SW 1271 (cell line): ENCODE data around the gene SLC5A1.
A peak's percentile ranks its signal among the peaks of the same experiment; 100 is the strongest.

ENCODE experiments used
- DNase-seq, 2 experiments: peaks; one replicate each; lab custom pipeline; 2025; lab: John Stamatoyannopoulos, UW

SLC5A1 gene

DNA sequence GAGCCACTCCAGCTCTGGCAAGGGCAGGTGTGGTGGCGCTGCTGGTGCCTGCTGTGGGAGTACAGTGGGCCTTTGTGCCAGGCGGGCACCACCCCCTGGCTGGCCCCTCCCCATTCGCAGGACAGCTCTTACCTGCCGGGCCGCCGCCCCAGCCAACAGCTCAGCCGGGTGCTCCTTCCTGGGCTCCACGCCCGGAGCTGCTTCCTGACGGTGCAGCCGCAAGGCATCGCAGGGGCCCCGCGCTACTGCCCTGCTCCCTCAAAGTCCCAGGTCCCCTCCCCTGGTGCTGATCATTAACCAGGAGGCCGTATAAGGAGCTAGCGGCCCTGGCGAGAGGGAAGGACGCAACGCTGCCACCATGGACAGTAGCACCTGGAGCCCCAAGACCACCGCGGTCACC is at the start of gene SLC5A1:
Gene SLC5A1, plus strand, starts transcription at position 338 of the 400 bp plus-strand sequence. Its CDS starts 21 bp downstream, at position 359.
- no peak for DNase-seq

DNA sequence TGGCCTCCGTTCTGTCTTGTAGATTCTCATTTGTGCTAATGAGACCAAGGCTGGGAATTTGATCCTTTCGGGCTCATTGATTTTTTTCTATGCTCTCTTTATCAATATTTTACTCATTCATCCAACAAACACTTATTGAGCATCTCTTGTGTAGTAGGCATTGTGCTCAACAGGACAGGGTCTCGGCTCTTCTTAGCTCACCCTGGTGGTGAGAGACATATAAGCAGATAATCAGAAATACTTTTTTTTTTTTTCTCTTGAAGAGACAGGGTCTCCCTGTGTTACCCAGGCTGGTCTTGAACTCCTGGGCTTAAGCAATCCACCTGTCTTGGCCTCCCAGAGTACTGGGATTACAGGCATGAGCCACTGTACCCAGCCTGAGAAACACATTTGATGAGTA is 48.0 kb upstream of the SLC5A1 start:
- DNase-seq = no peak

DNA sequence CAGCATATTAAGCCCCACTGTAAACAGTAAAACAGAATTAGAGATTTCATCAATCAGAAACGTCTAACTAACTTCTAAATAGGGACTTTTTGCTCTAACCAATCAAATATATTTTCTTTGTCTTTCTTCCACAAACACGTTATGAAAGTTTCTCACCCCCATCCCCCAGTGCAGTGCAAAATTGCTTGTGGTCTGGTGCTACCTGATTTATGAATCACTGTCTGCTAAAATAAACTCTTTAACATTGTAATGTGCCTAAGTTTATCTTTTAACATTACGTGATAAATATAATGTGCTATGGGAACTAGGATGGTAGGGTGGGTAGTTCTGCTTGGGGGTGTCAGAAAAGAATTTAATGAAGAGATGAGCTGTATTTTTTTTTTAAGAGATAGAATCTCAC is 47.3 kb upstream of the SLC5A1 start:
- no peak for DNase-seq

DNA sequence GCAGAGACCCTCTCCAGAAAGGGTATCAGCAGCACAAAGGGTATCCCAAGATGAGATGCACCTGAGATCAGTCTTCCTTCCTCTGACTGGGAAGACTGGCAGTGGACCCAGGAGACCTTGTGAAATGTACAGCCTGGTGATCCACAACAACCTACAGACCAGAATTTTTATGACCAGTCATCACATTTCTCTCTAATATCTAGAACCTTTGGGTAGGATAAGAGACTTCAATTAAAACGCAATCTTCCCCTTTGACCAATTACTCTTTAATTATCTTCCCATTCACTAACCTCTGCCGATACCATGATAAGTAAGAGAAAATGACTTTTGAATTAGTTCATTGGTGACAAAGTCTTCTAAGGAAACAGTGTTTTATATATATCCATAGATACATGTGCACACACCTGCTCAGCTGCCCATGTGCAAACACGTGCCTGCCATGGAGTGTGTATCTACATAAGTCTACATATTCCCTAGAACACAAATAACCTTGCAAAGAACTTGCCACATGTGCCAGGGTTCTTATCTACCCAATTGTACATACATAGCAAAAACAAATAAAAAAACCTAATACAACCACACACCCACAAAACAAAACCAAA is 44.2 kb upstream of the SLC5A1 start:
- no peak for DNase-seq

DNA sequence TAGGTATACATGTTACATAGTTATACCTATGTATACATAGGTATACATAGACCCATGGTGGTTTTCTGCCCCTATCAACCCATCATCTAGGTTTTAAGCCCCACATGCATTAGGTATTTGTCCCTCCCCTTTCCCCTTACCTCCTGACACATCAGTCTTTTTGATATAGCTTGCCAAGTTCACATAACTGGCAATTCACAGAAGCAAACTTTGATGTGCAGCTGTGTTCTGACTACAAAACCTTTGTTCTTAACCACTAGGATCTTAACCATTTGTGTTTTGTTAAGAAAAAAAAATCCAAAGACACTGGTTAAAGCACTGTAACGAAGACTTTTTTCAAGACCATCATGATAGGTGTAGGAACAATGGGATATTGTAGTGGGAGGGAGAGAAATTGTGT is 42.9 kb upstream of the SLC5A1 start:
- DNase-seq = no peak

DNA sequence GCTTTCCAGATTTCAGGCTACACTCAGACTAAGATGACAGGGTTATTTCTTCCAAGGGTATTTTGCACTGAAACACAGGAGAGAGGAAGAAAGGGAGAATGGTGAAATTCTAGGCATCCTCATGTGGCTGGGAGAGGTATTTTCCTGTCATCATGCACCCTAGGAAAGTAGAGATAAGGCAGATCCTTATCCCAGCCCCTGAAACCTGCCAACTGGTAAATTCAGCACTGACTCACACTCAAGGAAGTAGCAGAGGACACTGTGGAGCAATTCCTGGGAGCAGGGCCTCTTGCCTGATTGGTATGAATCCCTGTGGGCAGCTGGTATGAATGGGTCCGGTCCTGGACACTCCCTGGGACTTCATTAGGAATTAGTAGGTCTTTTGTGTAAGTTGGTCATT is 37.6 kb upstream of the SLC5A1 start:
- DNase-seq = peak in 1 of 2 experiments; percentile 9

DNA sequence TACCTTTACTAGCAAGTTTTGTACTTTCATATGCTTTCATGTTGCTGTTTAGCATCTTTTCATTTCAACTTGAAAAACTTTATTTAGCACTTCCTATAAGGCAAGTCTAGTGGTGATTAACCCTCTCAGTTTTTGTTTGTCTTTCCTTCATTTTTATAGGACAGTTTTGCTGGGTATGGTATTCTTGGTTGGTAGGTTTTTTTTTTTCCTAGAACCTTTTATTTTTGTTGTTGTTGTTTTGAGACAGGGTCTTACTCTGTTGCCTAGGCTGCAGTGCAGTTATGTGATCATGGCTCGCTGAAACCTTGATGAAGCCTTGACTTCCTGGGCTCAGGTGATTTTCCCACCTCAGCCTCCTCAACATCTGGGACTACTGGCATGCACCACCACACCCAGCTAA is 29.9 kb upstream of the SLC5A1 start:
- DNase-seq = no peak

DNA sequence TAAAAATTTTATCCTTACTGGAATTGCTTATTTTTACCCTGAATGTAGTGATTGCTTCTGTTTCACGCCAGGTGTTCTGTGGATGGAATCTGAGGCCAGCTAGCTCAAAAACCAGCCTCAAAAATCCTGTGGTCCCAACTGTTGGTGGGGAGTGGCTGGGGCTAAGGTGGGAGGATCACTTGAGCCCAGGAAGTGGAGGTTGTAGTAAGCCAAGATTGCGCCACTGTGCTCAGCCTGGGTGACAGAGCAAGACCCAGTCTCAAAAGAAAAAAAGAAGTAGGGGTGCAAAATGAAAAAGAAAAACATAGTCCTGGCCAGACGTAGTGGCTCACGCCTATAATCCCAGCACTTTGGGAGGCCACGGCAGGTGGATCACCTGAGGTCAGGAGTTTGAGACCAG is 27.0 kb upstream of the SLC5A1 start:
- no peak for DNase-seq

DNA sequence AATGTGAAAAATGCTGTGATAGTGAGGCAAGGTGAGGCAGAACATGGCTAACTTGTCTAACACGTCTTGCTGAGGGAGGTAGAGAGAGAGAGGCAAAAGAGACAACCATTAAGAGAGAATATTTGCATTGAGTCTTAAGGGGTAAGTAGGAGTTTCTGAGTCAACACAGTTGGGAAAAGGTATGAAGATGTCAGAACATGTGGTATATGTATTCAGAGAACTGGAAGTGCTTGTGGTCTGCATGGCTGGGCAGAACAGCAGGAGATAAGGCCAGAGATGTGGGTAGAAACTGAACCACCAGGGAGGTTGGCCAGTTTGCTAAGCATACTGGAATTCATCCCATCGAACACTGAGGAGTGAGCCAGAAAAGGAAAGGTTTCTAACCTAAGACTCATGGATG is 25.0 kb upstream of the SLC5A1 start:
- no peak for DNase-seq

DNA sequence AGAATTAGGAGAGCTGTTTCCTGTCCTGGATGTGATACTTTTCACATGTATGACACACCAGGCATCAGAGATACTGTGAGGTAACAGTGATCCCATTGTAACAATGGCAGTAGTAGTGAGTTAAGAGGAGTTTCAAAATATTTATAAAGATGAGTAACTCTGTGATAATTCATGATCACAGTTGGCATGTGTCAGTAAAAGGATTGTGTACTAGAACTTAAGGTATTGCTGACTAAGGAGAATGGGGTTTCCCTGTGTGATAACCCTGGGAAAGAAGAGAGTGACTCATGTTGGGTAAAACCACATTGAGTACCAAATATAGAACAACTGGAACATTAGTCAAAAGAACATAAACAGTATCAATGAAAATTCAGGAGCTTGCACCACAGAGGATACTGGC is 22.9 kb upstream of the SLC5A1 start:
- DNase-seq = peak in 1 of 2 experiments; percentile 75

DNA sequence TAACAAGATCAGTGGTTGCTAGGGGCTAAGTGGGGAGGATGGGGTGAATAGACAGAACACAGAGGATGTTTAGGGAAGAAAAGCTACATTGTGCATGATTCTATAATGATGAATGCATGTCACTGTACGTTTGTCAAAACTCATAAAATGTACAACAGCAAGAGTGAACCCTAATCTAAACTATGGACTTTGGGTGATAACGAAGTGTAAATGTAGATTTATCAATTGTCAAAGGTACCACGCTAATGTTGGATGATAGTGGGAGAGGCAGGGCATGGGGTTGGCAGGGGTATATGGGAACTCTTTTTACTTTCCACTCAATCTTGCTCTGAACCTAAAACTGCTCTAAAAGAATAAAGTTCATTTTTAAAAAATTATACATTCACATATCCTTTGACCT is 21.3 kb upstream of the SLC5A1 start:
- no peak for DNase-seq

DNA sequence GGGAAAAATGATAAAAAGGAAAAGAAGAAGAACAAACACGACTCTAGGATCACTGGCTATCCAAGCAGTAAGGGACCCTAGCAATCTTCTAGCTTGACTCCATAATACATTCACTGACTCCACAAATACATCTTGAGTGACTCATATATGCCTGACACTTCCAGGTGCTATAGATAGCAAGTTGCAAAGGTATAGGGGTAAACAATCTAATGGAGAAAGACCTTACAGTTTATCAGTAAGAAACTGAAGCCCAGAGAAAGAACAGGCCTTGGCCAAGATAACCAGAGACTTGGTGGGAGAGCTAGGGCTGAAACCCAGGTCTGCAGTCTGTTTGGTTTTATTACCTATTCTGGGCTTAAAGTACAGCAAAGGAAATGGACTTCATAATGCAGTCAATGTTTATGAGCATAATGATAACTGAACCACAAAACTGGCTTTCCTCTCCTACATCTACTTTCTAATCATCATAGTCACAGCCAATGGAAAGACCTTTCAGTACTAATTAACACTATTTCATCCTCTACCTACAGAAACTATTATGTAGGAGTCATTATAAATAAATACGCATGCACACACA is 19.7 kb upstream of the SLC5A1 start:
- DNase-seq = no peak

DNA sequence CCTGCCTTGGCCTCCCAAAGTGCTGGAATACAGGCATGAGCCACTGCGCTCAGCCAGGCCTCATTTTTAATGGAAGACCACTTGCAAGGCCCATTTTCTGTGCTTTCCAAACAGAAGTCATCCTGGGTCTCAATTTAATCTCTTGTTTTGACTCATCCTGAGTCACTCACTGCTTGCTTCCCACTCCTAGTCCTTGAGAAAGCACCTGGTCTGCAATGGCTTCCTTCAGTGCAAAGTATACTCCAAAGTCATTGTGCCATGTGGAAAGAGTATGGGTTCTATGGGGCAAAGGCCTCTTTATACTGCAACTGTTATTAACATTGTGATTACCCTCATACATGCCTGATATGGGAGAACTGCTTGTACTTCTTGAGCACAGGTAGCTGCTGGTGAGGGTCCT is 18.3 kb upstream of the SLC5A1 start:
- no peak for DNase-seq

DNA sequence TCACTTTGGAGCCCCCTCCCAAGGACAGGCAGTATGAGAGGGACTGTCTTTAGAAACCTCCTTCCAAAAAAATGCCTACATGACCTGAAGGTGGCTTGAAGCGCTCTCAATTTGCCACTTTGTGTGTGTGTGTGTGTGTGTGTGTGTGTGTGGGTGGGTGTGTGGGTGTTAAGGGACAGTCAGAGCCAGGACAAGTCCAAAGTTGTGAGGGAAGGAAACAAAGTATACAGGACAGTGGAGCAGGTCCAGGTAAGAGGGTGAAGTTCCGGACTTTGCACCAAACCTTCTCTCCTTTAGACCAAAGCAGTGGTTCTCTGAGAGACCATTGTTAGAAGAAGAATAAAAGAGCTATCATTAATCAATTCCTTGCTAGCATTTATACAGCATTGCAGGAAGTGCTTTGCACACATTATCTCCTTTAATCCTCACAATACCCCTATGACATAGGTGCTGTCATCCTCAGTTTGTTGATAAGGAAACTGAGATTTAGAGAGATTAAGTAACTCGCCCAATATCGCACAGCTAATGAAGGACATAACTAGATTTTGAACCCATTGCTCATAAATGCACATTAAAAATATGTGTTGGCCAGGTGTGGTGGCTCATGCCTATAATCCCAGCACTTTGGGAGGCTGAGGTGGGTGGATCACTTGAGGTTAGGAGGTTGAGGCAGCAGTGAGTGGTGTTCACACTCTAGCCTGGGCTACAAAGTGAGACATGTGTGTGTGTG is 12.4 kb upstream of the SLC5A1 start:
- DNase-seq = no peak

DNA sequence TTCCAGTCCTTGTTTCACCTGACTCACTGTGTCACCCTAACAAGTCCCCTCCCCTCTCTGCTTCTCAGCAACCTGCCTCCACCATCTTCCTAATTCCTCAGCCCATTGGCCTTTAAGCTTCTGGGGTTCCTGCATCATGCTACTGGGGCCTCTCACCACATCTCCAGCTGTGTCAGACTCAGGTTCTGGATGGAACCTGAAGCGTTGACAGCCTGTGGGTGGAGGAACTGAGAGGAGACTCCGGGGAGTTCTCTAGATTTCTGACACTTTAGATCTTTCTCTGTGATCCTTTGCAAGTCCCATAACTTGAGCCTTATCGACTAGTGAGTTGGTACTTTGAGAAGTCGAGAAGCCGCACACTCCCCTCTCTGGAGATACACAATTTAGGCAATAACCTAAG is 11.6 kb upstream of the SLC5A1 start:
- no peak for DNase-seq

DNA sequence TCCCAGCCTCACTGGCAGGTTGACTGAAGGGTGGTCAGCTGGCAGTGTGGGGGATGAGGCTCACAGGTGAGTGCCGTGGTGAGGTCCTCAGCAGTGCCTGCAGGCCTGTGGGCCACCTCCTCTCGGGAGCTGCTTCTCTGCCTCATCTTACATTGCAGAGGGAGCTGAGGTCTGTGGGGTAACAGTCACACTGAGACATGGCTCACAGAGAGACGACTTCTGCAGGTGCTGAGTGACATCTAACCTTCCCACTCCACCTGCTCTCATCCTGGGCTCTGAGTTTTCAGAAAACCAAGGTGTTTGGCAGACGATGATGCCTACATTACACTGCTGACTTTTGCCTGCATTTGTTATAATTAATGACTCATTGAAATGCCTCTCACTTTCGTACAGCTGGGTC is 8.8 kb upstream of the SLC5A1 start:
- DNase-seq = no peak

DNA sequence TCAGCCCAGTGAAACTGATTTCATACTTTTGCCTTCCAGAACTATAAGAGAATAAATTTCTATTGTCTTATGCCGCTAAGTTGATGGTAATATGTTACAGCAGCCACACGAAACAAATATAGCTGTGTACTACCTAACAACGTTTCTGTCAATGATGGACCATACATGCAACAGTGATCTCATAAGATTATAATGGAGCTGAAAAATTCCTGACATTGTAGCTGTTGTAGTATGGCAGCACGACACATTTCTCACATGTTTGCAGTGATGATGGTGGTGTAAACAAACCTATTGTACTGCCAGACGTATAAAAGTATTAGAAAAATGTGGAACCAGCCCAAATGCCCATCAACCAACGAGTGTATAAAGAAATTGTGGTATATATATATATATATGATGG is 5.8 kb upstream of the SLC5A1 start:
- no peak for DNase-seq

DNA sequence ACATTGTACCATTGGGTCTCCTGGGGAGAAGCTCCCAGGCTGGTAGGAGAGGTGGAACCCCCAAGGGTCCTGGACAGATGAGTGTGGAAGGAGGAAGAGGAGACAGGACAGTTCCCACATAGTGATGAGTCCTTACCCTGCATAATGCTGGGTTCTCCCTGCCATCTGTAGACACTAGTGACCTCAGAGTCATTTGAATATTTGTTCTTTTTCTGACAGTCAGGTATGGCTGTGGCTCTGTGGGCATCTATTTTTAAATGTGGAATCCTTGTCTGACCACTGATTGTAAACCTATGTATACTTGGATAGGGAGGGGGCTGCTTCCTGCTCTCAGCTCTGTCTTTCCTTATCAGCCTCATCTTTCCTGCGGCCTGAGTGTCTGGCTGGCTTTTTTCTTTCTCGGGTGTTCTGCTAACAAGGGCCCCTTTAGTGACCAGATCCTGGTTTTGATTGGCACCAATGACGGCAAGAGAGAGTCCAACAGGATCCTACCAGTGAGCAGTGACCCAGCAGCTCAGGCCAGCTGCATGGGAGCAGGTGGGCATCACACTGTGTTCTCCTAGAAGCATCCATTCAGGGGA is 2.6 kb upstream of the SLC5A1 start:
- DNase-seq = no peak

DNA sequence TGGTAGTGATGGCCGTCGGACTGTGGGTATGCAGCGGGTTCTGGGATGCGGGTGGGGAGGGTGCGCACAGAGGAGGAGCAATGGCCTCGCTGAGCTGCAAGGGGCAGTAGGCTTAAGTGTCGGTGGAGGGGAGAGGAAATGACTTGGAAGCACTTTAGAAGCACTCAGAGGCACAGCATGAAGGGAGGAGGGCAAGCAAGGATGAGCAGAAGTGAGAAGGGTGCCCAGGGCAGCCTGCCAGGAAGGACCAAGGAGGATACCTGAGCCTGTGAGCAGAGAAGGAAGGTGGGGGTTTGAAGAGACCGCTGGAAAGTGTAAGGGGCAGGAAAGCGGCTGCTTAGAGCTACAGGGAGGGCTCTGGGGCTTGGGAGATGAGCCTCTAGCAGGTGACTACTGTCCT is 330 bp downstream of the SLC5A1 start:
- DNase-seq = no peak

DNA sequence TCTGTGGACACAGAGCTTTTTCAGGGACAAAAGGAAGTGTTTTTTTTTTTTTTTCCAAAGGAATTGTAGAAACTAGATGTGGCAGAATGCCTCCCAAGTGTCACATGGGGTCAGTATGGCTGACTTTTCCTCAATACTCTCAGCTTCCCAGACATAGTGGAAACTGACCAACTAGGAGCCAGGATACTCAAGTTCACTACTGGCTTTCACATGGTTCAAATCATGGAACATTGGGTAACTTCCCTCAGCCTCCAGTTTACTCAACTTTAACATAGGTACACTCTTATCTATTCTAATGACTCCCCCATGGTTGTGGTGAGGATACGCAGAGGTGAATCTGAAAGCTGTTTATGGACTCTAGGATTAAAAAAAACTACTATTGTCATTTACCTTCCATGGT is 1.4 kb downstream of the SLC5A1 start:
- no peak for DNase-seq

DNA sequence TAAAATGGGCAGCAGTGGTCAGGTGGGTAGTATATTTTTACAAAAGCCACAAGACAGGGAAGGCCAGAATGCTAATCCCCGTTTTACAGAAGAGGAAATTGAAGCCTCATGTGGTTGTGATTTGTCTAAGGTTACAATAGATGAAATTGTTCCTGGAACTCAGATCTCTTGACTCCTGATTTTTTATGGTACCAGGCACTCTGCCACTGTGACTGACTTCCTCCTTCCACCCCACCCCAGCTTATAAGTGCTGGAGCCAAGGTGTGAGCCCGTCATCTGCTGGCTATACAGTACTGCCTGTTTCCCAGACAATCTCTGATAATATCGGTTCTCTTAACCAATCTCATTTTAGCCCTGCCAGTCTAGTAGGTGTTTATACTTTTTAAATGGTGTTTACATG is 1.9 kb downstream of the SLC5A1 start:
- no peak for DNase-seq

DNA sequence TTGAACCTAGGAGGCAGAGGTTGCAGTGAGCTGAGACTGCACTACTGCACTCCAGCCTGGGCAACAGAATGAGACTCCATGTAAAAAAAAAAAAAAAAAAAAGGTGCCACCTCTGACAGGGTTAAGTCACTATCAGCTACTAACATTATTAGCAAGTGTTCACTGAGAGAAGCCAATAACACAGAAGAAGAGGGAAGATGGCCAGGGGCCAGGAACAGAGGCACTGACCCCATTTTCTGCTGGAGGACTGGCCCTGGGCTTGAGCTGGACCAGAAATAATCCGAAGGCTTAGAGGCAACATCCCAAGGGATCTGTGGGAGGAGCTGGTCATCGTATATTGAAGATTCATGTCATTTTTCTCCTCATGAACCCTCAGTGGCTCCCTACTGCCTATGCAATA is 5.0 kb downstream of the SLC5A1 start:
- DNase-seq = no peak
